GM13977 (cell line): ENCODE measurements around the gene ZNF319.

Experiments used
- DNase-seq: peaks from one replicate; pipeline ENCODE4 v3.0.0; 2012; ENCODE audit warnings: low spot score
- CTCF ChIP-seq: IDR thresholded peaks from 2 replicates; pipeline ENCODE4 v1.5.1; 2012; ENCODE audit warnings: mild to moderate bottlenecking, control low read depth; ENCODE audit not compliant: insufficient read depth; ENCODE audit errors: extremely low read depth, missing control alignments
- in situ Hi-C: fragments of 300-500 bp; cut with MboI; formaldehyde crosslinking; loops from one replicate; pipeline ENCODE4 v1.12.0; 2022; ENCODE audit warnings: low sequenced_read_pairs, low pct_unique_long_range_greater_than_20kb, mixed read lengths, inconsistent platforms; ENCODE audit not compliant: unreplicated experiment

The ZNF319 gene

GRCh38 chr16:57977418-57978069 is 22.9 kb downstream of the ZNF319 start:
- in situ Hi-C loops: no loop called here
- TF ChIP-seq CTCF: no peak
- no peak for DNase-seq

GRCh38 chr16:57976331-57976796 is 24.1 kb downstream of the ZNF319 start:
- no peak for DNase-seq
- in situ Hi-C loops: no loop called here
- TF ChIP-seq CTCF: no peak

GRCh38 chr16:57972306-57972705 is 28.2 kb downstream of the ZNF319 start:
- no peak for TF ChIP-seq CTCF
- no peak for DNase-seq
- in situ Hi-C loops: no loop called here

- TF ChIP-seq CTCF: no peak
- in situ Hi-C loops: no loop called here
- DNase-seq: no peak
Observed at GRCh38 chr16:57971848-57972247, 28.6 kb downstream of the ZNF319 start.

- no peak for DNase-seq
- no peak for TF ChIP-seq CTCF
- in situ Hi-C loops: no loop called here
Observed at GRCh38 chr16:57970970-57971369, 29.5 kb downstream of the ZNF319 start, which contains the start of gene CNGB1. Gene CNGB1, minus strand, starts transcription at chr16:57971128. Its CDS starts 3,842 bp downstream, at chr16:57967286.

GRCh38 chr16:57970319-57970718 is 30.2 kb downstream of the ZNF319 start:
- TF ChIP-seq CTCF: no peak
- no peak for DNase-seq
- in situ Hi-C loops: no loop called here
